HepG2 (cell line): ENCODE results near the gene MRPL14. TPM values are rescaled to one million over a fixed set of nuclear protein-coding genes. Genes with fewer than 3 reads are reported as not detected.

Experiments used
- AGO2 ChIP-seq: fragments of 200-400 bp; formaldehyde crosslinking; optimal IDR thresholded peaks from 2 replicates; pipeline ENCODE3; 2017; ENCODE audit warnings: mild to moderate bottlenecking, low read depth, low read length, moderate library complexity
- AKAP8 ChIP-seq: sonication (generic); formaldehyde crosslinking; IDR thresholded peaks from 2 replicates; pipeline ENCODE4 v1.5.1; 2020; ENCODE audit warnings: mild to moderate bottlenecking, missing genetic modification reagents
- ATF1 ChIP-seq: IDR thresholded peaks from 2 replicates; pipeline ENCODE4 v1.6.1; 2016; ENCODE audit warnings: mild to moderate bottlenecking, control low read depth
- CSRNP1 ChIP-seq: sonication (generic); formaldehyde crosslinking; IDR thresholded peaks from 2 replicates; pipeline ENCODE4 v1.8.1; 2023; ENCODE audit warnings: mild to moderate bottlenecking, missing genetic modification reagents
- E2F5 ChIP-seq: sonication (generic); formaldehyde crosslinking; conservative IDR thresholded peaks from 2 replicates; pipeline ENCODE4 v1.4.0; 2020; ENCODE audit warnings: missing genetic modification reagents
- ELF1 ChIP-seq: sonication (generic); formaldehyde crosslinking; IDR thresholded peaks from 2 replicates; pipeline ENCODE4 v1.4.0; 2020; ENCODE audit warnings: missing genetic modification reagents
- ERF ChIP-seq: IDR thresholded peaks from 2 replicates; pipeline ENCODE4 v1.6.1; 2018; ENCODE audit warnings: missing biosample characterization, missing genetic modification reagents
- HNF4A ChIP-seq: sonication (generic); formaldehyde crosslinking; IDR thresholded peaks from 2 replicates; pipeline ENCODE4 v1.4.0; 2020; ENCODE audit warnings: missing genetic modification reagents
- KAT8 ChIP-seq: IDR thresholded peaks from 2 replicates; pipeline ENCODE4 v1.6.1; 2016; ENCODE audit warnings: missing genetic modification reagents, missing compliant biosample characterization
- MAFF ChIP-seq: IDR thresholded peaks from 2 replicates; pipeline ENCODE4 v1.6.1; 2011; ENCODE audit warnings: low read depth, low read length, improper control_type of control experiment
- PAX8 ChIP-seq: sonication (generic); formaldehyde crosslinking; IDR thresholded peaks from 2 replicates; pipeline ENCODE4 v1.8.0; 2022; ENCODE audit warnings: mild to moderate bottlenecking, missing genetic modification reagents, borderline replicate concordance
- POLR2AphosphoS2 ChIP-seq: IDR thresholded peaks from 2 replicates; pipeline ENCODE4 v1.6.1; 2011; ENCODE audit warnings: low read depth, low read length, improper control_type of control experiment
- POLR2G ChIP-seq: fragments of 200-400 bp; formaldehyde crosslinking; IDR thresholded peaks from 2 replicates; pipeline ENCODE4 v1.6.1; 2018; ENCODE audit warnings: mild to moderate bottlenecking, low read depth, low read length, moderate library complexity
- REPIN1 ChIP-seq: sonication (generic); formaldehyde crosslinking; IDR thresholded peaks from 2 replicates; pipeline ENCODE4 v1.8.0; 2022; ENCODE audit warnings: missing genetic modification reagents, low read depth, mild to moderate bottlenecking, borderline replicate concordance
- SALL1 ChIP-seq: sonication (generic); formaldehyde crosslinking; IDR thresholded peaks from 2 replicates; pipeline ENCODE4 v1.8.0; 2022; ENCODE audit warnings: mild to moderate bottlenecking, missing genetic modification reagents
- SNAPC4 ChIP-seq: sonication (generic); formaldehyde crosslinking; IDR thresholded peaks from 2 replicates; pipeline ENCODE4 v1.4.0; 2020; ENCODE audit warnings: mild to moderate bottlenecking, missing genetic modification reagents
- THRA ChIP-seq: sonication (generic); formaldehyde crosslinking; IDR thresholded peaks from 2 replicates; pipeline ENCODE4 v1.4.0; 2020; ENCODE audit warnings: missing genetic modification reagents, borderline replicate concordance
- TMF1 ChIP-seq: sonication (generic); formaldehyde crosslinking; IDR thresholded peaks from 2 replicates; pipeline ENCODE4 v1.8.1; 2022; ENCODE audit warnings: low read depth, missing genetic modification reagents
- YEATS2 ChIP-seq: sonication (generic); formaldehyde crosslinking; IDR thresholded peaks from 2 replicates; pipeline ENCODE4 v1.4.0; 2020; ENCODE audit warnings: missing genetic modification reagents, borderline replicate concordance
- ZNF44 ChIP-seq: sonication (generic); formaldehyde crosslinking; IDR thresholded peaks from 2 replicates; pipeline ENCODE4 v1.5.1; 2020; ENCODE audit warnings: mild to moderate bottlenecking, missing genetic modification reagents
- ZNF703 ChIP-seq: sonication (generic); formaldehyde crosslinking; IDR thresholded peaks from 2 replicates; pipeline ENCODE4 v1.5.1; 2020; ENCODE audit warnings: missing genetic modification reagents, mild to moderate bottlenecking, moderate library complexity, borderline replicate concordance
- polyA plus RNA-seq, 8 experiments: library from polyadenylated mRNA; depleted of rRNA in 3 of 8; stranded (reverse) in 7 of 8; unstranded in 1 of 8; fragments of >200 nt; fragmentation: Illumina TruSeq in 4 of 8; extraction: Trizol in 4 of 8; gene quantifications; 2 replicates each; pipeline versions ENCODE4 v1.2.1 to v1.2.3, GENCODE V29; 2011 to 2016; ENCODE audit warnings: low read depth in 4 of 8, missing spikeins in 1 of 8, mixed read lengths in 1 of 8; ENCODE audit not compliant: insufficient read depth in 1 of 8
- total RNA-seq, 5 experiments: library from RNA; depleted of rRNA; stranded (reverse); fragments of >200 nt; fragmentation: Illumina TruSeq; extraction: Trizol; gene quantifications; 2 replicates each; pipeline ENCODE4 v1.2.3, GENCODE V29; 2016; ENCODE audit warnings: low read depth in 1 of 5

Gene MRPL14
- total and polyA plus RNA-seq, 2 of the 13 experiments (the other 11 are each of a cell fraction or from before 2014, with no cell fraction given) = 157 to 178 TPM

GRCh38 chr6:44126320-44127149, 717 bp downstream of the MRPL14 start (continued):
- TF ChIP-seq ZNF44 (CRISPR knock-in tag) = no peak
- TF ChIP-seq REPIN1 (CRISPR knock-in tag) = peak; percentile 43; the same call in 1 of the 2 replicates
- peak; percentile 16; the same call in 1 of the 2 replicates for TF ChIP-seq AKAP8 (CRISPR knock-in tag)
- no peak for TF ChIP-seq PAX8 (CRISPR knock-in tag)
- TF ChIP-seq AGO2 = peak; percentile 52
- peak; percentile 20; the same call in 1 of the 2 replicates for TF ChIP-seq SALL1 (CRISPR knock-in tag)
- TF ChIP-seq POLR2AphosphoS2 = no peak
- TF ChIP-seq TMF1 (CRISPR knock-in tag) = no peak; the same call in 1 of the 2 replicates
- TF ChIP-seq SNAPC4 (CRISPR knock-in tag) = no peak
- no peak for TF ChIP-seq MAFF
- TF ChIP-seq KAT8 (CRISPR knock-in tag) = peak; percentile 4; the same call in 1 of the 2 replicates
- TF ChIP-seq HNF4A (CRISPR knock-in tag) = 0 out of 2 replicates have a peak, but pooled peaks have one; percentile 19
- TF ChIP-seq POLR2G = 0 out of 2 replicates have a peak, but pooled peaks have one; percentile 17
- TF ChIP-seq ERF (CRISPR knock-in tag) = 0 out of 2 replicates have a peak, but pooled peaks have one; percentile 5
- TF ChIP-seq ELF1 (CRISPR knock-in tag) = no peak
- peak; percentile 35; the same call in 1 of the 2 replicates for TF ChIP-seq CSRNP1 (CRISPR knock-in tag)
- no peak for TF ChIP-seq THRA (CRISPR knock-in tag)
- no peak for TF ChIP-seq E2F5 (CRISPR knock-in tag)
- TF ChIP-seq ATF1 (CRISPR knock-in tag) = 0 out of 2 replicates have a peak, but pooled peaks have one; percentile 43
- TF ChIP-seq YEATS2 (CRISPR knock-in tag) = no peak
- TF ChIP-seq ZNF703 (CRISPR knock-in tag) = no peak
